Measurements from ENCODE around the gene SHCBP1. TPM values are rescaled to one million over a fixed set of nuclear protein-coding genes. Genes with fewer than 3 reads are reported as not detected.
A peak's percentile ranks its signal among the peaks of the same experiment; 100 is the strongest.

Gene SHCBP1
- total and polyA plus RNA-seq, 9 of the 15 experiments (the other 6 are each of a cell fraction or from before 2014, with no cell fraction given) = 6.2 to 29.6 (median 19.7) TPM

DNA sequence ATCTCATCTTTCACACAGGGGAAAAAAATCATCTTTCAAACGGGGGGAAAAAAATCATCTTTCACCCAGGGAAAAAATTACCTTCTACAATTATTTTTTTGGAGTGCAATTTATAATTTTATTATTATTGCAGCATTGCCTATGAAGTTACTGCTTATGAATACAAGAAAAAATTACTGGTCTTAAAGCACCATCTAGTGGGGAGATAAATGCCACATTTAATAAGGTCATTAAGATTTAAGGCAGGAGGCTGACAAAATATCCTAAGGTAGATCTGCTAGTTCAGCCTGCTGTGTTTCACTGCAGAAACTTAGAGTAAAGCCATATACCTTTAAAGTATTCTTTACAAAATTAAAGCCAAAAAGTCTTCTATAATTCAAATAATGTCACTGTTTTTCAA lies 13.7 kb downstream of the SHCBP1 start:
- Histone ChIP-seq H3K4me1 (replicated peaks in 1 of 2; ENCODE audit: control insufficient read depth in 2 of 2, insufficient read depth in 2 of 2, low read length in 2 of 2) (no peaks in the 10 kb centered on the region), H3K4me3 (no peak overlapping the region), H3K27ac (ENCODE audit: extremely low read depth, low read depth, low read length) (no peak overlapping the region), H3K9ac (ENCODE audit: insufficient read depth in 1 of 2, low read depth in 2 of 2, low read length in 2 of 2) (no peak overlapping the region), H3K4me2 (ENCODE audit: insufficient read depth, low read length) (no peak overlapping the region), H3K79me2 (ENCODE audit: control insufficient read depth, insufficient read depth, low read length) (no peaks in the 10 kb centered on the region), H3K9me3 (replicated peaks; ENCODE audit: control insufficient read depth, insufficient read depth, low read depth, low read length) (no peaks in the 10 kb centered on the region), H2AFZ (ENCODE audit: low read depth, low read length) (no peak overlapping the region), H3K27me3 (ENCODE audit: control insufficient read depth in 2 of 2, insufficient read depth in 2 of 2, low read length in 2 of 2) (no peaks in the 10 kb centered on the region), H4K20me1 (replicated peaks; ENCODE audit: control insufficient read depth, insufficient read depth, low read length) (no peaks in the 10 kb centered on the region), H3K9me1 (ENCODE audit: control insufficient read depth, insufficient read depth, low read length) (no peaks in the 10 kb centered on the region), H3K36me3 (ENCODE audit: control insufficient read depth, insufficient read depth, low read length) (peaks cover 67% of the 10 kb centered on the region)
- DNase-seq (ENCODE audit: extremely low read depth in 1 of 4, low spot score in 3 of 4) = peak; percentile 17 to 35 (median 29)
- no TSS peak for BruUV-seq (replicated peaks)
- ATAC-seq = peak; percentile 56
- FAIRE-seq = no peak
- in situ Hi-C loops (cut with MboI) = no loop called here
- CTCF ChIA-PET (ENCODE audit: low intra/inter-chr PET ratio) = interaction anchor here (1.5 kb wide), 1 partner anchor 54 kb away, joined by 7 read pairs; no protein-coding TSS in a partner anchor
- POLR2A ChIA-PET = interaction anchor here (0.8 to 1.4 kb wide), 3 partner anchors 10 to 38 kb away, joined by 3 to 4 read pairs (median 3); partner anchors contain the start of gene SHCBP1
- intact Hi-C loops (cut with micrococcal nuclease) = loop anchor here (5.0 kb wide), 1 partner anchor 50 kb away; no protein-coding TSS in a partner anchor
- WGBS (ENCODE audit: insufficient coverage, low coverage, missing lambda C conversion rate) = 18% methylated on average over 1 of the region's 1 CpG
- TF ChIP-seq PHF8 (IDR thresholded peaks at IDR 0.05; ENCODE audit: borderline replicate concordance, low read length) (no peak), FOXA3 (CRISPR knock-in tag; conservative IDR thresholded peaks at IDR 0.05 in 1 of 2, IDR thresholded peaks at IDR 0.05 in 1 of 2) (no peak), SMARCA5 (IDR thresholded peaks at IDR 0.05) (no peak), CCNT2 (IDR thresholded peaks at IDR 0.05; ENCODE audit: borderline replicate concordance, extremely low read depth, insufficient read length, low read depth, low read length) (no peak), ZNF263 (CRISPR knock-in tag; IDR thresholded peaks at IDR 0.05; ENCODE audit: borderline replicate concordance) (no peak), HSF4 (CRISPR knock-in tag; IDR thresholded peaks at IDR 0.05; ENCODE audit: borderline replicate concordance) (no peak), NR2F6 (CRISPR knock-in tag; IDR thresholded peaks at IDR 0.05) (no peak), SP2 (IDR thresholded peaks at IDR 0.05; ENCODE audit: extremely low read depth, low read depth, low read length, poor library complexity, severe bottlenecking) (no peak), ZBTB7A (IDR thresholded peaks at IDR 0.05; ENCODE audit: borderline replicate concordance, control insufficient read depth, low read depth, low read length) (no peak), CTCF (IDR thresholded peaks at IDR 0.05 in 2 of 3, conservative IDR thresholded peaks at IDR 0.05 in 1 of 3; ENCODE audit: insufficient read depth in 2 of 3, low read depth in 1 of 3, low read length in 3 of 3) (peak in 1 of 3 experiments; percentile 50; a peak in 2 of 6 replicates), ZNF609 (CRISPR knock-in tag; IDR thresholded peaks at IDR 0.05; ENCODE audit: borderline replicate concordance) (no peak), BACH1 (tag; IDR thresholded peaks at IDR 0.05) (no peak)
- TF ChIP-seq, protein P1, sequence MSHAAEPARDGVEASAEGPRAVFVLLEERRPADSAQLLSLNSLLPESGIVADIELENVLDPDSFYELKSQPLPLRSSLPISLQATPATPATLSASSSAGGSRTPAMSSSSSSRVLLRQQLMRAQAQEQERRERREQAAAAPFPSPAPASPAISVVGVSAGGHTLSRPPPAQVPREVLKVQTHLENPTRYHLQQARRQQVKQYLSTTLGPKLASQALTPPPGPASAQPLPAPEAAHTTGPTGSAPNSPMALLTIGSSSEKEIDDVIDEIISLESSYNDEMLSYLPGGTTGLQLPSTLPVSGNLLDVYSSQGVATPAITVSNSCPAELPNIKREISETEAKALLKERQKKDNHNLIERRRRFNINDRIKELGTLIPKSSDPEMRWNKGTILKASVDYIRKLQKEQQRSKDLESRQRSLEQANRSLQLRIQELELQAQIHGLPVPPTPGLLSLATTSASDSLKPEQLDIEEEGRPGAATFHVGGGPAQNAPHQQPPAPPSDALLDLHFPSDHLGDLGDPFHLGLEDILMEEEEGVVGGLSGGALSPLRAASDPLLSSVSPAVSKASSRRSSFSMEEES (CRISPR knock-in tag; IDR thresholded peaks at IDR 0.05) = no peak

Measured in K562 (cell line).